ENCODE measurements around the gene DYRK1B.

DNA sequence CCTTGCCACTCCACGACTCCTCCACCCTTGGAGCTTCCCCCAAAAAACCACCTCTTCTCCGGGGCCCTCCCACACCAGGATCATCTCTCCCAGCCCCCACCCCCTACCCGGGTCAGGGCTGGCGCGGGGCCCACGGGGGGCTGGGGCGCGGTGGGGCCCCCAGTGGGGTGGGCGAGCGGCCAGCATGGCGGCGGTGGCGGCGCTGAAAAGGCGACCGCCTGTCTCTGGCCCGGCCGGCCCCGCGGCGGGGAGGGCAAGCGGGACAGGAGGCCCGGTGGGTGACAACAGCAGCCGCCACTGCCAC lies 850 bp downstream of the DYRK1B start:
- TF ChIP-seq ZNF626 (tag by site-specific recombination; IDR thresholded peaks at IDR 0.05) (no peak), KLF9 (tag by site-specific recombination; IDR thresholded peaks at IDR 0.05; ENCODE audit: low read depth) (no peak), ZNF24 (tag by site-specific recombination; IDR thresholded peaks at IDR 0.05) (no peak), ZNF530 (tag by site-specific recombination; IDR thresholded peaks at IDR 0.05; ENCODE audit: low read depth) (0 out of 2 replicates have a peak, but pooled peaks have one; percentile 6)
- TF ChIP-seq, protein P1, sequence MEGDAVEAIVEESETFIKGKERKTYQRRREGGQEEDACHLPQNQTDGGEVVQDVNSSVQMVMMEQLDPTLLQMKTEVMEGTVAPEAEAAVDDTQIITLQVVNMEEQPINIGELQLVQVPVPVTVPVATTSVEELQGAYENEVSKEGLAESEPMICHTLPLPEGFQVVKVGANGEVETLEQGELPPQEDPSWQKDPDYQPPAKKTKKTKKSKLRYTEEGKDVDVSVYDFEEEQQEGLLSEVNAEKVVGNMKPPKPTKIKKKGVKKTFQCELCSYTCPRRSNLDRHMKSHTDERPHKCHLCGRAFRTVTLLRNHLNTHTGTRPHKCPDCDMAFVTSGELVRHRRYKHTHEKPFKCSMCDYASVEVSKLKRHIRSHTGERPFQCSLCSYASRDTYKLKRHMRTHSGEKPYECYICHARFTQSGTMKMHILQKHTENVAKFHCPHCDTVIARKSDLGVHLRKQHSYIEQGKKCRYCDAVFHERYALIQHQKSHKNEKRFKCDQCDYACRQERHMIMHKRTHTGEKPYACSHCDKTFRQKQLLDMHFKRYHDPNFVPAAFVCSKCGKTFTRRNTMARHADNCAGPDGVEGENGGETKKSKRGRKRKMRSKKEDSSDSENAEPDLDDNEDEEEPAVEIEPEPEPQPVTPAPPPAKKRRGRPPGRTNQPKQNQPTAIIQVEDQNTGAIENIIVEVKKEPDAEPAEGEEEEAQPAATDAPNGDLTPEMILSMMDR (tag by site-specific recombination; IDR thresholded peaks at IDR 0.05): 0 out of 2 replicates have a peak, but pooled peaks have one; percentile 7
- TF ChIP-seq, protein P2, sequence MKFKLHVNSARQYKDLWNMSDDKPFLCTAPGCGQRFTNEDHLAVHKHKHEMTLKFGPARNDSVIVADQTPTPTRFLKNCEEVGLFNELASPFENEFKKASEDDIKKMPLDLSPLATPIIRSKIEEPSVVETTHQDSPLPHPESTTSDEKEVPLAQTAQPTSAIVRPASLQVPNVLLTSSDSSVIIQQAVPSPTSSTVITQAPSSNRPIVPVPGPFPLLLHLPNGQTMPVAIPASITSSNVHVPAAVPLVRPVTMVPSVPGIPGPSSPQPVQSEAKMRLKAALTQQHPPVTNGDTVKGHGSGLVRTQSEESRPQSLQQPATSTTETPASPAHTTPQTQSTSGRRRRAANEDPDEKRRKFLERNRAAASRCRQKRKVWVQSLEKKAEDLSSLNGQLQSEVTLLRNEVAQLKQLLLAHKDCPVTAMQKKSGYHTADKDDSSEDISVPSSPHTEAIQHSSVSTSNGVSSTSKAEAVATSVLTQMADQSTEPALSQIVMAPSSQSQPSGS (tag by site-specific recombination; IDR thresholded peaks at IDR 0.05; ENCODE audit: low read depth): no peak
- TF ChIP-seq, protein P3, sequence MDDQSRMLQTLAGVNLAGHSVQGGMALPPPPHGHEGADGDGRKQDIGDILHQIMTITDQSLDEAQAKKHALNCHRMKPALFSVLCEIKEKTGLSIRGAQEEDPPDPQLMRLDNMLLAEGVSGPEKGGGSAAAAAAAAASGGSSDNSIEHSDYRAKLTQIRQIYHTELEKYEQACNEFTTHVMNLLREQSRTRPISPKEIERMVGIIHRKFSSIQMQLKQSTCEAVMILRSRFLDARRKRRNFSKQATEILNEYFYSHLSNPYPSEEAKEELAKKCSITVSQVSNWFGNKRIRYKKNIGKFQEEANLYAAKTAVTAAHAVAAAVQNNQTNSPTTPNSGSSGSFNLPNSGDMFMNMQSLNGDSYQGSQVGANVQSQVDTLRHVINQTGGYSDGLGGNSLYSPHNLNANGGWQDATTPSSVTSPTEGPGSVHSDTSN (CRISPR knock-in tag; IDR thresholded peaks at IDR 0.05): no peak; the same call in 1 of the 2 replicates
